Left cardiac atrium (tissue), 4 donors: Measurements from ENCODE around the gene CORO2A. TPM values are rescaled to one million over a fixed set of nuclear protein-coding genes. Genes with fewer than 3 reads are reported as not detected.
"Not testable (repeated sequence)": the region's sequence is repeated elsewhere in the genome, so short reads cannot be mapped to it uniquely, and the experiment has no call there.

ENCODE experiments used
- ATAC-seq, 2 donors: fragments of 200-7000 bp; cut with Tn5 transposase; one replicate each; pipeline ENCODE4 v1.9.1; 2020; ENCODE audit warnings: mild to moderate bottlenecking in 2 of 2, moderate library complexity in 2 of 2
- DNase-seq: peaks from one replicate; pipeline ENCODE4 v3.0.0-alpha.2; 2020
- intact Hi-C, 2 donors: fragments of 100-400 bp; cut with DNase I; formaldehyde crosslinking; loops; one replicate each; pipeline versions ENCODE4 v1.14.1 to v1.15.1; 2022 to 2023
- total RNA-seq, 2 donors: library from RNA; stranded (reverse); fragmentation: NEBNext Ultra II Directional; extraction: Animal tissue kit (Norgen Biotek cat#: 25700); gene quantifications; one replicate each; pipeline ENCODE4 v1.2.1, GENCODE V29; 2021
- donor health status: DM: no; HTN: yes; CAD: no.
- donor health status: DM: no; HTN: yes; CAD: no; lungs with severe emphysema.
- donor health status: DM: yes; HTN: yes; CAD: no.
- donor health status: Dilated cardiomyopathy.

Gene CORO2A
- total RNA-seq, 2 donors from 2014 or later, result 0.60 to 1.4 TPM

DNA sequence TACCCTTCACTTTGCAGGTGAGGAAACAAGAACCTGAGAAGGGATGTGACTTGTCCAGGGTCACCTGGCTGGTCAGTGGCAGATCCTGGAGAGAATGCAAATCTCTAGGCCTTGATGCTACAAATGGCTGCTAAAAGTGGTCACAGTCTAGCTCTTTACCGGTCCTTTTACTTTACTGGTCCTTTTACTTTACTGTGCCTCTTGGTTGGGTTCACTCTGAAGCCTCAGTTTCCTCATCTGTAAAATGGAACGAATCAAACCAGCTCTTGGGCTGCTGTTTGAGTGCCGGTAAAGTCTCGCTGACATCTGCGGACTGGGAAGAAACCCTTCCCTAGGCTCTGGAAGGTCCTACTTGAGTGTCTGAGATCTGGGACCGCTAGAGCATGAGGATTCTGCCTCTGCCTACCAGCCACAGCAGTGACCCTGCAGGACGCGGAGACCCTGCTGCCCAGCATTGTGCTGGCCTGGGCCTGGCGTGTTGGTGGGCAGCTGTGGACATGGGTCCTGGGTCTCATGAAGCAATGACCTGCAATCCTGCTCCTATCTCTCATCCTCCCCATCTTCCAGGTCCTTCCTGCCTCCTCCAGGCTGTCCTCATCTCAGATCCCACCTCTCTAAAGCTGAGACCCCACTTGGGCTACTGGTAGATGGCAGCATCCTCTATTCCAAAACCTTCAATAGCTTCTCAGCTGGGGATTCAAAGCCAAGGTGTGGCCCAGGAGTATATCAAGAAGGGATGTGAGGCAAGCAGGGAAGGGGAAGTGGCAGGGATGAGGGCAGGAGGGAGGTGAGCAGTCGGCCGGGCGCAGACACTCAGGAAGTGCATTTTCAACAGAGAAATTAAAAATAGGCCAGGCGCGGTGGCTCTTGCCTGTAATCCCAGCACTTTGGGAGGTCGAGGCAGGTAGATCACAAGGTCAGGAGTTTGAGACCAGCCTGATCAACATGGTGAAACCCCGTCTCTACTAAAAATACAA, 13.3 kb downstream of the CORO2A start:
- intact Hi-C loops, result no loop called here
- no peak for ATAC-seq
- no peak for DNase-seq

- DNase-seq (no peak), ATAC-seq (no peak)
- intact Hi-C loops, result no loop called here
These were observed 15.8 kb downstream of the CORO2A start for GRCh38 chr9:98176391-98177259.

DNA sequence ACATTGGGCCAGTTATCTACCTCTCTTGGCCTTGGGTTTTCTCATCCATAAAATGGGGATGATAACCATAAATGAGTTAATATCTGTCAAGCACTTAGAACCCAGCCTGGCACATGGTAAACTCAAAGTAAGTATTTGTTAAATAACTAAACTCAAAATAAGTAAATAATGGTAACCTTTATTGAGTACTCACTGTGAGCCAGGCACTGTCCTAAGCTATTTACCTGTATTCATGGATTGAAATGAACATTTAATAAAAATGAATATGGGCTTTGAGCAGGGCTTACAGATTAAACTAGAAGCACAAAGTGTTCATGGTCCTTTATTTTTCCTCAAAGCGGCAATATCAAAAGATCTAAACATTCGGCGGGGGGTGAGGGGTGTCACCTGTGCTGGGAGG, 16.7 kb downstream of the CORO2A start:
- no peak for ATAC-seq
- intact Hi-C loops, result no loop called here
- DNase-seq, result no peak

DNA sequence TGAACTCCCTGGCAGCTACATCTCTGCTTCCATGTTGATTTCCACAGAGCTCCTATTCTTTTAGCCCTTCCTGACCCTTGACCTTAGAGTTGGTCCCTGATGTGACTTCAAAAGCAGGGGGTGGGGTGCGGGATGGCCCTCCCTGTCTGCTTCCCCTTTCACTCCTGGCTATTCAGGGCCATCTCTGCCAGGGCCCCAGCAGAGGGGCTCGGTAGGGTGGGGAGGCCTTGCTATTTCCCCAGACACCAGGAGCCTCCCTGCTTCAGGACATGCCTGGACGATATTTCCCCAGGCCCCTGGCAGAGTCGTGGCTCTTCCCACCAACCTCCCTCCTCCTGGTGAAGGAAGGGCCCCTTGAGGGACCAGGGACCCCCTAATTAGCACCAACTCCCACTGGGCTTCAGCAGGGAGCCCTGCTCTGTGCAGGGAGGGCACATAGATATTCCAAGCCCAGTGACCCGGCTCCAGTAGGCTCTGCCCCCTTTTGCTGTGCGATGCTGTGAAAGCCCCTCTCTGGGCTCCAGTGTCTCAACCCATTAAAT, 17.3 kb downstream of the CORO2A start:
- DNase-seq, result no peak
- no peak for ATAC-seq
- intact Hi-C loops, result no loop called here

- not testable (repeated sequence) for DNase-seq, ATAC-seq
- intact Hi-C loops, result loop anchor here in 1 of 2 donors (5.0 kb wide), 1 partner anchor 52 kb away; no protein-coding TSS in a partner anchor
These were observed 17.9 kb downstream of the CORO2A start for GRCh38 chr9:98174502-98174918.

DNA sequence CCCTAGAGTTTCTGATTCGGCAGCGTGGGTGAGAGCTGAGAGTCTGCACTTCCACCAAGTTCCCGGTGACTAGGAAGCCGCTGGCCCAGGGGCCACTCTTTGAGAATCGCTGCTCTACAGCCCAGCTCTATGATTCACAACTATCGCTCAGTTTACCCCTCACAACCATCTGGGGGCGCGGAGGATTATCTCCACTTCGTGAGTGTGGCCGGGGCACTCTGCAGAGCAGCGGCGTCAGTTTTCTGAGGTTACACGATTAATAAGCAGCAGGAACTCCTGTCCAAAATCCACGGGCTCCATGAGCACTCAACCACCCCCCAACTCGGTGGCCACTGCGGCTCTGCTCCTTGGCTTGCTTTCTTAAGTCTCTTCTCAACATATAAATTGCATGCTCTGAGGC, 19.3 kb downstream of the CORO2A start:
- ATAC-seq, result no peak
- no peak for DNase-seq
- intact Hi-C loops, result loop anchor here in 1 of 2 donors (5.0 kb wide), 1 partner anchor 51 kb away; no protein-coding TSS in a partner anchor

DNA sequence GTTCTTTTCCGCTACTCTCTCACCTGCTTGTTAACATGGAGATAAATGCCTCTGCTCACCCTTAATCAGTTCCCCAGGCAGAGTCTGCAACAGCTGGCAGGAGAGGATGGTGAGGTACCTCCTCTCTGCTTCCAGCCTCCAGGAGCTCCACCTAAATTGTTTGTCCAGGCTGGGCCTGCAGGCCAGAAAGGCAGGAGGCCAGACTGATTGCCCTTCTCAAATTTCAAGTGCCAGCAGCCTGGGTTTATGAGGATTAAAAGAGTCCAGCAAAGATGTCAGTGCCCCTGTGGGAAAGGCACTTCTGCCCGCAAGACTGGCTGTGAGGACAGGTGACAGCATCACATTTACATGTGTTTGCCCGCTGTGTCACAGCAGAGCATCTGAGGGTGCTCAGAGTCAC, 19.8 kb downstream of the CORO2A start:
- no peak for DNase-seq
- no peak for ATAC-seq
- intact Hi-C loops, result loop anchor here in 1 of 2 donors (5.0 kb wide), 1 partner anchor 50 kb away; no protein-coding TSS in a partner anchor

DNA sequence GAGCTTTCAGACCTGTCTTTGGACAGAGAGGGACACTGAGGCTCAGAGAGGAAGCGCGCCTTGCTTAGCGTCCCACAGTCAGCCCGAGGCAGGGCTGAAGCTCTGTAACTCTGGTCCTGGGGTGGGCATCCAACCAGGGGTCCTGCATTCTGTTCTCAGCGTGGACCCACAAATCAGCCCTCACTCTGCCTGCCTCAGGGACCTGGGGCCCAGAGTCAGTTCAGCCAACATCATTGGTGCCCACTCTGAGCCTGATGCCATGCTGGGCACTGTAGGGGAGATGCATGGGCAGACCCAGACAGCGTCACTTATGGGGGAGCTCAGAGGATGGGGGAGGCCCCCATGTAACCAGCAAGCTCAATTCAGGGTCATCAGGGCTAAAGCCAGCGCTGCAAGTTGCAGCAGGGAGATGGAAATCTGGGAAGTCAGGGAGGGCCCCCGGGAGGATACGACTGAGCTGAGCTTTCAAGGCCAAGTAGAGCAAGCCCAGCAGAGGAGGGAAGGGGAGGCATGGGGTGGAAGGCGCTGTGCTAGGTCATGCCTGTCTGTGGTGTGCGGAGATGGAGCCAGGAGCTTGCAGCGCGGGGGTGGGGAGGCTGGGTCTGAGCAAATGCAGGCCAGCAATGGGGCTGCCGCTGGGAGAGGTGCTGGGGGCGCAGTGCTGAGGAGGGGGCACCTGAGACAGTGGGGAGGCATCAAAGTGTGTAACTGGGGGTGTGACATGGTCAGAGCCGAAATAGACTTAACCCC, 21.1 kb downstream of the CORO2A start:
- ATAC-seq, result no peak
- intact Hi-C loops, result loop anchor here in 1 of 2 donors (5.0 kb wide), 1 partner anchor 49 kb away; no protein-coding TSS in a partner anchor
- DNase-seq, result no peak

DNA sequence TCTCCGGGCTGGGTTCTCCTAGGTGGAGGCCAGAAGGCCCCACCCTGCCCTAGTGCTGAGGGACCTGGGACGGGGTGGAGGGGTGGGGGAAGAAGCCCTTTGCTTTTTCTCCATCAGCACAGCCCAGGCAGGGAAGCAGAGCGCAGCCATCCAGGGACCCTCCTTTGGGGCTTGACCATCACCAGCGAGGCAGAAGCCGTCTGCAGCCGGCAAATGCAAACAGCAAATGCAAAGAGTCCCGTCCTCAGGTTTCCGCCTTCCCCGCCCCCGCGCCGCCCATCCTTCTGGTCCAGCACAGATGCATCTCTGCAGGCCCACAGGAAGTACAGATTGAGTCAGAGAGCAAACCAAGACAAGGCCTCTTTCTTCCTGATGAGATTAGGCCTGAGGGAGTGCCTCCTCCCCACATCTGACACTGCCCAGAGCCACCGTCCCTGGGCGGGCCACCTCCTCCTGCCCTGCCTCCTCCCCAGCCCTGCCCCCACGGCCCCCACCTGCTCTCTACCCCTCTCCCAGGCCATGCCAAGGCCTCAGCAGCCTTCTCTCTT, 23.4 kb downstream of the CORO2A start:
- intact Hi-C loops, result no loop called here
- ATAC-seq (peak in 1 of 2 donors; percentile 89), DNase-seq (peak; percentile 43)

GRCh38 chr9:98168153-98168780, 24.2 kb downstream of the CORO2A start:
- DNase-seq (no peak), ATAC-seq (no peak)
- intact Hi-C loops, result no loop called here

GRCh38 chr9:98164912-98165311, 27.5 kb downstream of the CORO2A start:
- intact Hi-C loops, result no loop called here
- ATAC-seq, result no peak
- DNase-seq, result no peak

DNA sequence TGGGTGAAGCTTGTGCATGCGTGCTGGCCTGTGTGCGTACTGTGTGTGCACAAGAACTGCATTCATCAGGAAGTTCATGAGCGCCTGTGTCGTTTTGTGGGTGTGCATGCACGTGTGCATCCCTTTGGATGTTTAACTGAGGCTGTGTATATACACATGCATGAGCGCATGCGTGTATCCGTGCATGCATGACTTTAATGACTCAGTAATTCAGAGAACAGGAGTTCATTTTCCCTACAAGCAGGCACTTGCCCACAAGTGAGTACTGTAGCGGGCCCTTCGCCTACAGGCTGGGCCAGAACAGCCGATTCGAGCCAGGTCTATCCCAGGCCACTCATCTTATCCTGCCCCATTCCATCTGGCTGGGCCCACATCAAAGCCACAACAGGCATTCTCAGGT, 29.8 kb downstream of the CORO2A start:
- DNase-seq (no peak), ATAC-seq (no peak)
- intact Hi-C loops, result no loop called here

DNA sequence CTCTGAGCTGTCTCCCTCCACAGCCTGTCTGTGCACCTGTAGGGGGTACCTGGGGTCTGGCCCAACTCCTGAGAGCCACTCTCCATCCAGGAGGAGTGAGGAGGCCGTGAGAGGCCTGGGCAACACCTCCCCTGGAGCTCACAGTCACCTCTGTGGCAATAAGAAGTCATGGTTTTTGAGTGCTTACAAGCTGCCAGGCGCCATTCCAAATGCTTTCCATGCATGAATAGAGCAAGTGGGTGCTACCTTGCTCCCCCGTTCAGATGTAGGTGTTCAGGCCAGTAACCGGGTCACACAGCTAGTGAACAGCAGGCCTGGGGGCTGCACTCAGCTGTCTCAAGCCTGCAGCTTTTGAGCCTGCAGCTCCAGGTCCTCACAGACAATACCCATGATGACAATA, 30.6 kb downstream of the CORO2A start:
- intact Hi-C loops, result no loop called here
- ATAC-seq (no peak), DNase-seq (no peak)

GRCh38 chr9:98159790-98160189, 32.6 kb downstream of the CORO2A start:
- intact Hi-C loops, result no loop called here
- ATAC-seq, result no peak
- no peak for DNase-seq

GRCh38 chr9:98159301-98159700, 33.1 kb downstream of the CORO2A start:
- DNase-seq (no peak), ATAC-seq (no peak)
- intact Hi-C loops, result no loop called here

GRCh38 chr9:98158071-98158831, 34.2 kb downstream of the CORO2A start:
- intact Hi-C loops, result no loop called here
- DNase-seq (no peak), ATAC-seq (no peak)

DNA sequence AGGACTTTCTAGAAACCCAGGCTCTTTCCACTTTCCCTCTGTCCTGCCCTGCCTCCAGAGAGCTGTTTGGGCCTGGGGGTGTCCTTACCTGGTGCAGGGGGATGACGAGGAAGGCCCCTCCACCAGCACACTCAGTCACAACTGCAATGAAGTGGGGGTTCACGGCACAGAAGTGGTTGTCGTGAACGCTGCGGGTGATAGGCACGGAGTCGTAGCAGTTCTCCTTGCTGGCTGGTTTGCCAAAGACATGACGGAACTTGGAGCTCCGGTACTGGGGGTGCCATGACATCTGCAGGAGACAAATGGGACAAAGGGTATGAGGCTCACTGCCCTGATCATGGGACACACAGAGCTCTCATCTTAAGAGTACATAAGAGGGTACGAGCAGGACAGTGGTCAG, 35.1 kb downstream of the CORO2A start:
- intact Hi-C loops, result no loop called here
- DNase-seq, result no peak
- no peak for ATAC-seq
